Measurements from ENCODE around the gene FLVCR2.

The FLVCR2 gene

GRCh38 chr14:75578102-75578785, at the start of gene FLVCR2:
FLVCR2 (plus strand) TSS chr14:75578620; CDS start chr14:75578973, 353 bp downstream.
- DNase-seq, result no peak

- DNase-seq, result no peak
Measured at GRCh38 chr14:75531256-75531655, 47.2 kb upstream of the FLVCR2 start.

- DNase-seq, result no peak
Measured at GRCh38 chr14:75531660-75532317, 46.6 kb upstream of the FLVCR2 start.

- no peak for DNase-seq
Measured at GRCh38 chr14:75533791-75534555, 44.4 kb upstream of the FLVCR2 start.

GRCh38 chr14:75535164-75535898, 43.1 kb upstream of the FLVCR2 start:
- no peak for DNase-seq

GRCh38 chr14:75537071-75537470, 41.3 kb upstream of the FLVCR2 start:
- no peak for DNase-seq

GRCh38 chr14:75539162-75539560, 39.3 kb upstream of the FLVCR2 start:
- no peak for DNase-seq

GRCh38 chr14:75539561-75540478, 38.6 kb upstream of the FLVCR2 start:
- DNase-seq, result no peak

GRCh38 chr14:75540479-75540851, 38.0 kb upstream of the FLVCR2 start:
- no peak for DNase-seq

GRCh38 chr14:75542588-75543091, 35.8 kb upstream of the FLVCR2 start:
- DNase-seq, result no peak

GRCh38 chr14:75543253-75543652, 35.2 kb upstream of the FLVCR2 start:
- no peak for DNase-seq

- no peak for DNase-seq
Measured at GRCh38 chr14:75543786-75544185, 34.6 kb upstream of the FLVCR2 start.

- no peak for DNase-seq
Measured at GRCh38 chr14:75545907-75546306, 32.5 kb upstream of the FLVCR2 start.

GRCh38 chr14:75547552-75548250, 30.7 kb upstream of the FLVCR2 start:
- DNase-seq, result no peak

GRCh38 chr14:75548544-75548943, 29.9 kb upstream of the FLVCR2 start:
- no peak for DNase-seq

GRCh38 chr14:75549169-75549568, 29.3 kb upstream of the FLVCR2 start:
- no peak for DNase-seq

- no peak for DNase-seq
Measured at GRCh38 chr14:75551021-75551420, 27.4 kb upstream of the FLVCR2 start.

- no peak for DNase-seq
Measured at GRCh38 chr14:75553157-75553556, 25.3 kb upstream of the FLVCR2 start.

GRCh38 chr14:75553761-75554364, 24.6 kb upstream of the FLVCR2 start:
- DNase-seq, result no peak

GRCh38 chr14:75554482-75554881, 23.9 kb upstream of the FLVCR2 start:
- no peak for DNase-seq

- no peak for DNase-seq
Measured at GRCh38 chr14:75558440-75558839, 20.0 kb upstream of the FLVCR2 start.
